ENCODE results near the gene SLC4A2. TPM values are rescaled to one million over a fixed set of nuclear protein-coding genes. Genes with fewer than 3 reads are reported as not detected.

The SLC4A2 gene
- total RNA-seq, 1 donor, result 61.5 TPM

DNA sequence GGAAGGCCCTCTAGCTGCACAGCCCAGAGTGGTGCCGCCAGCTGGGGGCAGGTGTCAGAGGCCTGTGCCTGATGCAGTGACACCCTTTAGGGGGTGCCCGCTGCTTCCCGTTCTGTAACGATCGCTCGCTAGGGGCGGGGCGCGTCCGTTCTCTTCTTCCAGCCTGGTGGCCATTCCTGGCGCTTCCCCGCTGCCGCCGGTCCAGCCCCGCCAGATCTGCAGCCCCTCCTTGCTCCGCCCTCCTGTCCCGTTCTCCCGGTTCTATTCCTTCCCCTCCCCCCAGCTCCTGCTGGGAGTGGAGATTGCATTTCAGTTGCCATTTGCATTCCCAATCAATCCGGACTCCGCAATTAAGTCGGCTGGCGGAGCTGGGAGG, 66.1 kb downstream of the SLC4A2 start:
- DNase-seq (ENCODE audit: insufficient read length, low spot score, missing footprints), result peak; percentile 95
- Histone ChIP-seq H3K4me3 (ENCODE audit: insufficient read depth, low read length) (peak overlapping the region; percentile 55), H2AFZ (ENCODE audit: low read length) (no peak overlapping the region), H3K36me3 (ENCODE audit: insufficient read depth, low read length) (peaks cover 24% of the 10 kb centered on the region), H3K4me2 (ENCODE audit: insufficient read depth, low read length) (peak overlapping the region; percentile 51), H3K4me1 (ENCODE audit: insufficient read depth, low read length) (no peaks in the 10 kb centered on the region), H4K20me1 (ENCODE audit: insufficient read depth, low read length) (peaks cover 26% of the 10 kb centered on the region), H3K27ac (ENCODE audit: low read depth, low read length) (no peak overlapping the region), H3K79me2 (ENCODE audit: insufficient read depth, low read length) (no peaks in the 10 kb centered on the region), H3K27me3 (ENCODE audit: insufficient read depth, low read length) (no peaks in the 10 kb centered on the region), H3K9me3 (ENCODE audit: low read depth, low read length) (no peaks in the 10 kb centered on the region)
- TF ChIP-seq, protein P1, sequence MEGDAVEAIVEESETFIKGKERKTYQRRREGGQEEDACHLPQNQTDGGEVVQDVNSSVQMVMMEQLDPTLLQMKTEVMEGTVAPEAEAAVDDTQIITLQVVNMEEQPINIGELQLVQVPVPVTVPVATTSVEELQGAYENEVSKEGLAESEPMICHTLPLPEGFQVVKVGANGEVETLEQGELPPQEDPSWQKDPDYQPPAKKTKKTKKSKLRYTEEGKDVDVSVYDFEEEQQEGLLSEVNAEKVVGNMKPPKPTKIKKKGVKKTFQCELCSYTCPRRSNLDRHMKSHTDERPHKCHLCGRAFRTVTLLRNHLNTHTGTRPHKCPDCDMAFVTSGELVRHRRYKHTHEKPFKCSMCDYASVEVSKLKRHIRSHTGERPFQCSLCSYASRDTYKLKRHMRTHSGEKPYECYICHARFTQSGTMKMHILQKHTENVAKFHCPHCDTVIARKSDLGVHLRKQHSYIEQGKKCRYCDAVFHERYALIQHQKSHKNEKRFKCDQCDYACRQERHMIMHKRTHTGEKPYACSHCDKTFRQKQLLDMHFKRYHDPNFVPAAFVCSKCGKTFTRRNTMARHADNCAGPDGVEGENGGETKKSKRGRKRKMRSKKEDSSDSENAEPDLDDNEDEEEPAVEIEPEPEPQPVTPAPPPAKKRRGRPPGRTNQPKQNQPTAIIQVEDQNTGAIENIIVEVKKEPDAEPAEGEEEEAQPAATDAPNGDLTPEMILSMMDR (IDR thresholded peaks at IDR 0.05; ENCODE audit: extremely low read depth, low read depth, low read length), result no peak

DNA sequence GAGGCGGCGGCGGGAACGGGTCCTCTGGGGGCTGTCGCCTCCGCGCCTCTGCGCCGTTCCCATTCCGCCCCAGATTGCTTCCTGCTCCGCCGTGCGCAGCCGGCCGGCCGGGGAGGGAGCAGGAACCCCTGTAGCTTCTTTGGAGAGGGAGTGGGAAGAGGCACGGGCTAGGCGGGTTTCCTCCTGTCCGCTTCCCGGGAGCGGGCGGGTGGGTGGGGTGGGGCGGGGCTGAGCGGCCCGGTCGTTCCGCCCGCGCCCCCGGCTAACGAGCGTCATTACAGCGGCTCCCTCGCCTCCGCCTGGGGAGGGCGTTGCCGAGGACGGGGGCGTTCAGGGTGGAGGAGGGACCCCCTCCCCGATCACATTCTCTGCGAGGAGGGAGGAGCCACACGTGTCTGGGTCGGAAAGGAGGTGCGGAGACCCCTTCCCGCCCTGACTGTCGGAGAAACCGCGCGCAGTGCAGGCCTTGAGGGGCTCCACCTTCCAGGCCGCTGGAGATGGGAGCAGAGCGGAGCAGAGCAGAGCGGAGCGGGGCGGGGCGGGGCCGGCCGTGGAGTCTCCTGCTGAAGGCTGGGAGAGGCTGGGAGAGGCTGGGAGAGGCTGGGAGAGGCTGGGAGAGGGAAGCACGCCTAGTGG, 66.6 kb downstream of the SLC4A2 start:
- Histone ChIP-seq H3K4me2 (ENCODE audit: insufficient read depth, low read length) (peak overlapping the region; percentile 51), H3K27ac (ENCODE audit: low read depth, low read length) (no peak overlapping the region), H2AFZ (ENCODE audit: low read length) (no peak overlapping the region), H3K4me3 (ENCODE audit: insufficient read depth, low read length) (peak overlapping the region; percentile 55), H3K79me2 (ENCODE audit: insufficient read depth, low read length) (no peaks in the 10 kb centered on the region), H3K4me1 (ENCODE audit: insufficient read depth, low read length) (no peaks in the 10 kb centered on the region), H3K9me3 (ENCODE audit: low read depth, low read length) (no peaks in the 10 kb centered on the region), H3K27me3 (ENCODE audit: insufficient read depth, low read length) (no peaks in the 10 kb centered on the region), H3K36me3 (ENCODE audit: insufficient read depth, low read length) (peaks cover 25% of the 10 kb centered on the region), H4K20me1 (ENCODE audit: insufficient read depth, low read length) (peaks cover 26% of the 10 kb centered on the region)
- TF ChIP-seq, protein P1 (IDR thresholded peaks at IDR 0.05; ENCODE audit: extremely low read depth, low read depth, low read length), result no peak
- peak; percentile 93 for DNase-seq (ENCODE audit: insufficient read length, low spot score, missing footprints)

Other genes starting within 250 kb of the SLC4A2 start
- gene AOC1, start 207.1 kb upstream of the SLC4A2 start, total RNA-seq, result not detected in 2 replicates
- gene KCNH2, start 81.3 kb upstream of the SLC4A2 start, total RNA-seq, result not detected in 2 replicates
- not detected in 2 replicates for gene NOS3, start 68.6 kb upstream of the SLC4A2 start, total RNA-seq
- gene ATG9B, start 35.1 kb upstream of the SLC4A2 start, total RNA-seq, result not detected in 2 replicates
- 32.6 and 35.1 TPM in 2 replicates for gene ABCB8, start 31.1 kb upstream of the SLC4A2 start, total RNA-seq
- gene ASIC3, start 11.1 kb upstream of the SLC4A2 start, total RNA-seq, result under 0.01 and 0.29 TPM in 2 replicates
- 15.9 and 17.0 TPM in 2 replicates for gene CDK5, start 1.7 kb upstream of the SLC4A2 start, total RNA-seq
- gene FASTK, start 21.2 kb downstream of the SLC4A2 start, total RNA-seq, result 87.6 and 95.2 TPM in 2 replicates
- gene TMUB1, start 23.9 kb downstream of the SLC4A2 start, total RNA-seq, result 17.4 and 18.1 TPM in 2 replicates
- gene AGAP3, start 26.9 kb downstream of the SLC4A2 start, total RNA-seq, result 39.8 and 45.7 TPM in 2 replicates
- gene GBX1, start 108.1 kb downstream of the SLC4A2 start, total RNA-seq, result not detected in 2 replicates
- gene ASB10, start 127.7 kb downstream of the SLC4A2 start, total RNA-seq, result not detected in 2 replicates
- not detected in 2 replicates for gene H2BK1, start 150.9 kb downstream of the SLC4A2 start, total RNA-seq
- gene ABCF2, start 167.6 kb downstream of the SLC4A2 start, total RNA-seq, result 55.1 and 65.9 TPM in 2 replicates
- 77.5 and 83.2 TPM in 2 replicates for gene CHPF2, start 172.9 kb downstream of the SLC4A2 start, total RNA-seq
- 37.4 and 40.2 TPM in 2 replicates for gene SMARCD3, start 189.1 kb downstream of the SLC4A2 start, total RNA-seq

Data from osteoblast (primary cell).